Bronchus fibroblast of lung (primary cell): ENCODE data around the gene UACA. TPM values are rescaled to one million over a fixed set of nuclear protein-coding genes. Genes with fewer than 3 reads are reported as not detected.

Experiments used
- total RNA-seq: library from RNA; depleted of rRNA; stranded (reverse); fragments of >200 nt; gene quantifications from 2 replicates; pipeline ENCODE4 v1.2.3, GENCODE V29; 2015

Gene UACA
- 24.2 and 29.1 TPM in 2 replicates for total RNA-seq

GRCh38 chr15:70763120-70763949 lies at the start of gene UACA:
Gene UACA (minus strand): TSS chr15:70763558. CDS start chr15:70763407, 151 bp downstream.

Other genes starting within 250 kb of the UACA start
- 83.9 and 88.0 TPM in 2 replicates for gene LARP6, start 90.6 kb upstream of the UACA start, total RNA-seq
- gene THAP10, start 128.9 kb upstream of the UACA start, total RNA-seq = 7.1 and 7.2 TPM in 2 replicates
- gene LRRC49, start 129.3 kb upstream of the UACA start, total RNA-seq = 9.1 and 9.8 TPM in 2 replicates